OCI-M2 (cell line): ENCODE measurements around the gene STUM.
"Not testable (repeated sequence)": the region's sequence is repeated elsewhere in the genome, so short reads cannot be mapped to it uniquely, and the experiment has no call there.

Experiments
- DNase-seq: peaks from one replicate; lab custom pipeline; 2025; ENCODE audit not compliant: unreplicated experiment; lab: John Stamatoyannopoulos, UW

STUM gene

GRCh38 chr1:226635456-226635941 is 86.9 kb downstream of the STUM start:
- no peak for DNase-seq

GRCh38 chr1:226636847-226637096 is 88.2 kb downstream of the STUM start:
- no peak for DNase-seq

DNA sequence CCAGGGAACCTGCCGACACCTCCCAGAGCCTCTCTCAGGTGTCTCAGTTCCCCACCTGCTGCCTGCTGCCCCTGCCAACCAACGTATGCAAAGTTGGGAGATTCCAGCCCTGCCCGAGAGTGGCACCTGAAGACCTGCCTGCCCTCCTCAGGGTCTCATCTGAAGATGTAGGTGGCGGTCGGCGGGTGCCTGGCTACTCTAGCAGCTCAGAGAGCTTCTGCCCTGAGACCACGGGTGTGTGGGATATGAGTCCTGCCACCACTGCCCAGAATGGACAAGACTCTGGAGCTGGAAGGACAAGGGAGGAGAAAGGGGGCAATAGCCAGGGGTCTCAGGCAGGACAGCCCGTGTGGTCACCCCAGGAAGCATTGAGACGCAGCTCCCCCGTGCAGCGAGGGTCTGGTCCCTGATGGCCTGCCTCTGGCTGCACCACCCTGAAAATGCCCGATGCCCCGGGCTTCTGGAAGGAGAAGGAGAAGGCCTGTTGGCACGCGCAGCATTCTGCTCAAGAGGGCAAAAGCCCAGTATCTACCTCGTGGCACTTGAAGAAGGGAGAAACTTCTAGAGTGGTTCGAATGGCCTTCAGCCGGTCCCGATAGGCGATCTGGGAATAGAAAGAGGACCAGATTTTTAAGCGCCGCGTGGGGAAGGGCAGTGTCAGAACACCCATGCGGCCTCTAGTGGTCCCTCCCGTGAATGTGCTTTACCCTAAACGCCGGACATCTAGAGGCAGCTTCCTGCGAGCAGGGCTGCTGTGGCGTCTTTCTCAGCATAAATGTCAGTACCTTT is 88.8 kb downstream of the STUM start:
- DNase-seq = no peak

DNA sequence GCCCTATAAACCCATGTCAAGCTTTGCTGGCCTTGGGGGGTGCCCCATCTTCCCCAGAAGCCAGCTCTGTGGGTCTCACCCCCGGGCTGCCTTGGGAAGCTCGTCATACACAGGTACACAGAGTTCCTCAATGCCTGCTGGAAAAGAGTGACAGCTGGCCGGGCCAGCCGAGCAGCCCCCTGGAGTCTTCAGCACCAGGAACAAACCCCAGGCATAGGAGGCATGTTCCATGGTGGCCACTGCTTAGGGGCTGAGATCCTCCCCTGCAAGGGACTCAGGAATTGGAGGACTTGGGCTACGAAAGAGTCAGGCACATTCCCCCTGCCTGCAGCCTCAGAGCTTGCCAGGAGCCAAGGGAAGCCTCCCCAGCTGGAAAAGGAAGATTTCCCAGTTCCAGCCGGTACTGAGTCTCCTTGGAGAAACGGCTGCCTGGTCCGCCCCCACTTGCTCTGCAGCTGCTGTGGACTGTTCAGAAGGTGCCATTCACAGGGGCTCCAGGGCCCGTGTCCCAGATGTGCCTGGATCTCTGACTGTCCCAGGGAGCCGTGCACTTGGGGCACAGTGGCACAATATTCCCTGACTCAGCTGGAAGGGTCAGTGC is 89.5 kb downstream of the STUM start:
- DNase-seq = no peak

- no peak for DNase-seq
Measured at GRCh38 chr1:226638608-226639007, 90.0 kb downstream of the STUM start.

DNA sequence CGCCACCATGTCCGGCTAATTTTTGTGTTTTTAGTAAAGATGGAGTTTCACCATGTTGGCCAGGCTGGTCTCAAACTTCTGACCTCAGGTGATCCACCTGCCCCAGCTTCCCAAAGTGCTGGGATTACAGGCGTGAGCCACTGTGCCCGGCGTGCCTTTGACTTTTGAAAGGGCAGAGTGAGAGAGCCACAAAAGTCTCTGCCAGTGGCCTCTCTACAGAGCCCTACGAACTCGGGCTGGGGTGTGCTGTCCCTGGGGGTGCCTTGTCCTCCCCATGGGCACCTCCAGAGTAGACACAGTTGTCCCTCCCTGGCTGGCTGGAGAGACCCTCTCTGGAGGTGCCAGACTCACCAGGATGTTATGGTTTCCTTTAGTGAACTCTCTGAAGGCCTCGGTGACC is 90.6 kb downstream of the STUM start:
- not testable (repeated sequence) for DNase-seq

DNA sequence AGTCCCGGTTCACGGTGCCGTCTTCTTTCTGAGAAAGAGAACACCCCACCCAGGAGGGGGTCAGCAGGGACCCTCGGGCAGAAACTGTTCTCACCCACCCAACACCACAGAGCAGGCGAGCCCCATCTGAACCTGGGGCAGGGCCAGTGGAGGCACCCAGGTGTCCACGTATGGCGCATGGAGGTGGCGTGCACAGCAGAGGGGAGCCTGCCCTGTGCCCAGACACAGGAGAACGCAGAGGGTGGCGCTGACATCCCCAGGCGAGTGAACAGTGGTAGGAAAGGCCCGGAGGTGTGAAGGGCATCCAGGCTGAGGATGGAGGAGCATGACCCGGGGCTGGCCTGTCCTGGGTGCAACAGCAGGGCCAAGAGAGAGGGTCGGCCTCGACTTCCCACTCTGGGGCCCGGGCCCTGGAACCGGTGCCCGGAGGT is 91.1 kb downstream of the STUM start:
- DNase-seq = no peak

DNA sequence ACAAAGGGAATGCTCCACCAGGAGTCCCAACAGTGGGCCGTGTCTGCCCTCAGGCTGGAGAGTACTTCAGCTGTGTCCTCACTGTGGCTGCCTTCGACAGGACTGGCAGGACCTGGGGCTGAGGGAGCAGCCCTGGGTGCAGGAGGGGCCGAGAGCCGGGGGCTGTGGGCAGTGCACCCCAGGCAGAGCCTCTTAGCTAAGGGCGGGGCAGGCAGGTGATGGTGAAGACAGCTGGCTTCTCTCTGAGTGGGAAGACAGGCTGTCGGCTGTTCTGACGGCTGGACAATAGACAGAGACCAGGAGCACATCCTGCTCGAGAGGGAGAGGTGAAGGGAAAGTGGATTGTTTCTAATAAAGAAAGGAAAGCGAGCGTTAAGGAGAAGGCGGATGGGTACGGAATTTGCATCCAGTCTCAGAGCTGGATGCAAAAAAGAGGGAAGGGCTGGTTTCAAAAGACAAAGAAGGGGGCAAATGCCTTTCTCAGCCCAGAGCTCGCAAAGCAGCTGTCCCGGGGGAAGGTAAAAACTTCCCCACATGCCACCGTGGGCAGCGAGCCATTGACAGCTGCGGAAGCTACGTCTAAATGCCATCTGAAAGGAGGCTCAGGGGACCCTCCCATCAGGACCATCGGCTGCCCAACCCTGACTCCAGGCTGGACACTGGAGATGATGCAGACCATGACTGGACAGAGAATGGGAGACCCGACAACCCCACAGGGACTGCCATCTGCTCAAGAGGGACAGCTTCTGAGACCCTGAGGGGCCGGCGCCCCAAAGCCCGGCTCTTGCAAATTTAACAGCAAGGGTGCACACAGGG is 92.0 kb downstream of the STUM start:
- DNase-seq = no peak

DNA sequence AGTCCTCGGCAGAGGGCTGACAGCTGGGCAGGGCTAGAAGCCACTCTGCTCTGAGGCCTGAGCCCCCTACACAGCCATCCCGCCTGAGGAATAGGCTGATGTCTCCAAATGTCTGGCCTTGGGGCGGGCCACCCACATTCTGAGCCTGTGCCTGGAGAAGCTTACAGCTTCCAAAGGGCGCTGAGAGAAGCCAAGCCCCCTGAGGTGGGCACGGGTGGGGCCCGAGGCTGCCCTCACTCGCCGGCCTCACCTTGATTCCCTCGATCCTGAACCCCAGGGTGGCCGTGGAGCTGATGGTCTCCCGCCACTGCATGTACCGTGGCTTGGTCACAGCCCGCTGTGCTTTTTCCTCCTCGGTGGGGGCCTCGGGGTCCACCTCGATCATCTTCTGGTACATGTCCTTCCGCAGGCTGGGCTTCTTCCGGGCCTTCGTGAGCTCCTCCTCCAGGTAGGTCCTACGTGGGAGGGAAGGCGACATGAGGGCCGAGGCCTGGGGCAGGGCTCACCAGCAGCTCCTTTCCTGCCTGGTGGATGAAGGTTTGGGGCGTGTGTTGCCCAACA is 93.2 kb downstream of the STUM start:
- no peak for DNase-seq

DNA sequence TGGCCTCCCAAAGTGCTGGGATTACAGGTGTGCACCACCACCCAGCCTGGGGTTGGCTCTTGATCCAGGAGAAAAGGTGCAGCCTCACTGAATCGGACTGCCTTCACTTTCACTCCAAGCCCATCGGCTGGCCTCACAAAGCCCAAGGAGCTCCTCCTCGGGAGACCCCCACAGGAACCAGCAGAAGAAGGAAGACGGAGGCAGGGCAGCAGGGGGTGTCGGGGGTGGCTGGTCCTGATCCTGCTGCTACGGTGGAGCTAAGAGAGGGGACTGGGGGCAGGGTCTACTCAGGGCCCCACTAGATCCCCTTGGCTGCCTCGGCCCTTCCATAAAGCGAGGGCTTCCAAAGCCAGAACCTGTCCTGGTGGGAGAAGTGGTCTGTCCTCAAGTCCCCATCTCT is 93.9 kb downstream of the STUM start:
- DNase-seq = no peak

DNA sequence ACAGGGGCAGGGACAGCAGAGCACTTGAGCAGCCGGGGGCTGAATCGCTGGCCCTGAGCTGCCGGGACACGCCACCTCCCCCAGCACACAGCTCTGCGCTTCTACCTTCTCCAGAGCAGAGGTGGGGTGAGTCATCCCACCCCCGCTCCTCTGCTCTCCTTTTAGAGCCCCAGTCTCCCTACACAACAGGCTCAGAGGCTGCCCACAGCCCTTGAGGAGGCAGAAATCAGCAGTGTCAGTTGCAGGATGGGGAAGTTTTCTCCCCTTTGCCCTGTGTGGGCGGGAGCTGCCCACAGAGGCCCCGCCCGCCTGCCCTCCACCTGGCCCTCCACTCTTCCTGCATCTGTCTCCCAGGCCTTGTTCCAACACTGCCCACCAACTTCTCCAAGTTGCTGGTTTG is 94.6 kb downstream of the STUM start:
- DNase-seq = no peak

GRCh38 chr1:226643611-226644540 is 95.3 kb downstream of the STUM start:
- DNase-seq = no peak

DNA sequence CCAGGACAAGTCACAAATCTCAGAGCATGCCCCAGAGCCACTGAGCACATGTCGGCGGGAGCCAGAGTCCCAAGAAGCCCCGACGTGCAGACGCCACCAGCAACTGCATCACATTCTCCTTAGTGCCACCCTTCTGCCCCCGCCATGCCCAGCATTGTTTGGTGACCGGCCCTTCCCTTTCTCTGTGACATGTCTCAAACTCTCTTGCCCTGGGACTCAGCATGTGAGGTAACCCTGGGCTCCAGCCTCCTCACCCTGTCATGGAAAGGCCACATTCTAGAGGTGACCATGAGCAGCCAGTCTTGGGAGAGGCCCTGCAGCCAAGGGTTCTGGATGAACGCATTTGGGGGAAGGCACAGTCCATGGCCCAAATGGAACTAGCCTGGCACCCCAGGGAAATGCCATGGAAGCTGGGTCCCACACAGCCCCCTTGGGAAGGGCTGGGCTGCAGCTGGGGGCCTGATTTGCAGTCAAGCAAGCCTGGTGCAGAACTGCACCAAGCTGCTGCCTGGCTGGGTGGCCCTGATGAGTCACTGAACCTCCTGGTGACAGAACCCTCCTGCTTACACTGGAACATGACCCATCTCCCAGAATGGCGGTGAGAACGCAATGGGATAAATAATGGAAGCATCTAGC is 96.1 kb downstream of the STUM start:
- DNase-seq = no peak

GRCh38 chr1:226645279-226645976 is 96.9 kb downstream of the STUM start:
- DNase-seq = no peak

DNA sequence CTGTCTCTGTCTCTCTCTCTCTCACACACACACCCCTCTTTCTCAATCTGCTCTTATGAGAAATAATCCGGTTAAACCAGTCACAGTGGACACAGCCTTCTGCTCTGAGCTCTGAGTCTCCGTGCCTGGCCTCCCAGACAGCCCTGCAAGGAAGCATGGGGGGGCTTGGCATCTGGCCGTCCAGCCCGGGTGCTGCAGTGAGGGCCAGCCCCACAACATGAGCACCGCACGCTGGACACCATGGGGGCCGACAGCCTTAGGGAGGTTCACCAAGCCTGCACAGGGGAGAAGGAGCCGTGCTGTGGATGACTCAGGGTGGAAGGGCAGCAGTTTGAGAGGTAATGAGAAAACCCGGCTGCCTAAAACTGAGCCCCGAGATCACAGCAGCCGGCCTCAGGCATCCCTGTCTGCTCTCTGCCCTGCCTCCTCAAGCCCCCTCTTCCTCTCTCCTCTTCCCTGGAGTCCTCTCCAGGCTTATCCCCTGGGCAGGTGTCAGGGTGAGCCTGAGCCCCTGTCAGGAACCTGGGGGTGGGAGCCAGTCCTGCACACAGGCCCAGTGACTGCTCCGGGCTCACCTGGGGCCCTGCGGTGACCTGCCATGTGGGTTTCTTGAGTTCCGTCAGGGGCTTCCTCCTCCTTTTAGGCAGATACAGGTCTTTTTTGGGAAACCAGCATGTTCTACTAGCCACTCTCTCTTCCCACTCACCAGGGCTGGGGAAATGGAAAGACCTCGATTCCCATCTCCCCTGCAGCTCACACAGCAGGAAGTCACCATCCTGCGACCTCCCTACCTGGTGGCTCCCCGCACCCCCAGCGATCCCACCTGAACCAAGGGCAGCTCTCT is 97.7 kb downstream of the STUM start:
- DNase-seq = no peak

- no peak for DNase-seq
Measured at GRCh38 chr1:226646870-226647449, 98.4 kb downstream of the STUM start.

GRCh38 chr1:226647719-226648118 is 99.2 kb downstream of the STUM start:
- no peak for DNase-seq

GRCh38 chr1:226648421-226648820 is 99.9 kb downstream of the STUM start:
- DNase-seq = no peak
